NCI-H2196 (cell line): Measurements from ENCODE around the gene GNG2.

ENCODE experiments used
- DNase-seq: peaks from one replicate; lab custom pipeline; 2025; ENCODE audit not compliant: unreplicated experiment; lab: John Stamatoyannopoulos, UW

The GNG2 gene

DNA sequence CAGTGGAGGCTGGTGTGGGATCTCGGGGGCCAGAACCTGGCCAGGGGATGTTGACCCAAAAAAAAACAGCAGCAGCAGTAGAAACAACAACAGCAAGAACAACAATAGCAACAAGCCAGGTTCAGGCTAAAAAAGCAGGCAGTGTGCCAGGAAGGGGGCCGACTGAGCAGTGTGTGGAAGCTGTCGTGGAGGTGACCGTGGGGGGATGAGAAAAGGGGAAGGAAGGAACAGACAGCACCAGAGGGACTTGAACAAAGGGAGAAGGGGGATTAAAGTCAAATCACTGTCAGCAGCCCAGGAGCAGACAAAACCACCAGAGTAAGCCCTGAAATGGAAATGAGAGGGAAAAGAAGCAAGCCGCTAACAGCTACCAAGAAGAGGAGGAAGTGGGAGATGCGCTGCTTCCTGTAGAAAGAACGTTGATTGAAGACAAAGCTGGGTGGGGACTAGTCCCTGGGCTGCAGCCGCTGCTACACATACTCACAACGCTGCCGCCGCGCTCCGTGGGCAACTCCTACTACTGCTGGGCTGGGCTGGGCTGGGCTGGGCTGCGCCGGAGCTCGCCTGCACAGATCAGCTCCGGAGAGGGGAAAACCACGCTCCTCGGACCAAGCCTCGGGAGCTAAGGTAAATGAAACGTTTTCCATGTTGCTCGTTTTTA, at the start of gene GNG2:
Gene GNG2, plus strand, starts transcription at position 449 of the 661 bp plus-strand sequence. CDS start 90,067 bp downstream, outside the sequence.
- DNase-seq: no peak

DNA sequence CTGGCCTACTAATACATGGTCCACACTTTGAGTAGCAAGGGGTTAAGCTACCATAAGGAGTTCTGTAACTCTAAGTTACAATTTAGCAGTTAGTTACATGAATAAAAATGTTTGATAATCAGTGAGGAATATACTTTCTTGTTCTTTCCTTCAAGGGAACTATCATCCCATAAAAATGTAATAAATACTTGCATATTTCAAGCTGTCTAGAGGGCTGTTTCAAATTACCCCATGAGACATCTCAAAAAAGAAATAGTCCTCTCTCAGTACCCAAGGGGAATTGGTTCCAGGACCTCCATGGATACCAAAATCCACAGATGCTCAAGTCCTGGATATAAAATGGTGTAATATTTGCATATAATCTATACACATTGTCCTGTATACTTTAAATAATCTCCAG, 48.7 kb upstream of the GNG2 start:
- DNase-seq: no peak

DNA sequence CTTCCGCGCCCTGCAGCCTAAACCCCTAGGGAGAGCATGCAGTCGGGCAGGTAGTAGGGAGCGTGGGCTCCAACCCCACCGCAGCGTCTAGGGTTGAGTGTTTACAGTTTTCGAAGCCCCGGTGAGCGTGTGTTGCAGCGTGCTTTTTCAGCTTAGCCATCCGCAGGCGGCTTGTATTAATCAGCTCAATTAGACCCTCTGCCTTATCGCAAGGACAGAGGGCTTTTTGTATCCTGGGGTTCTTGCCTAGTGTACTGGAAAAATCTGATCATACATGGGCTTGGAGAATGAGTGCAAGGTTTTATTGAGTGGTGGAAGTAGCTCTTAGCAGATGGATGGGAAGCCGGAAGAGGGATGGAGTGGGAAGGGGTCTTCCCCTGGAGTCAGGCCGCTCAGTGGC, 44.4 kb upstream of the GNG2 start:
- no peak for DNase-seq

DNA sequence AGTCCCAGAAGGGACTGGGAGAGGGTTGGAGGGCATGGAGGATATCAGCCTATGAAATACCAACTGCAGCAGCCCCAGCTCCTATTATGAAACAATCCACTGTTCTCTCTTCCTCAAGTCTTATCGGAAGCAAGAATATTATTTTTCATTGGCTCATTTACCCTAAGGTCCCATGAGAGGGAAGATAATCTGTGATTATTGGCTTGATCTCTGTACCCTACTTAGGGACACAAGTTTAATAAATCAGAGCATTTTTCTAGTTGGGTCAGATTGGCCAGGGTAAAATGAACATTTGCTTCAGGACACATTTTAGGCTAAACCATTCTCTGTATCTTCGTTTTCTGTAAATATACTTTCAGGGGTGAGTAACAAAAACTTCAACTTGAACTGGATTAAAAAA, 43.1 kb upstream of the GNG2 start:
- DNase-seq: no peak

DNA sequence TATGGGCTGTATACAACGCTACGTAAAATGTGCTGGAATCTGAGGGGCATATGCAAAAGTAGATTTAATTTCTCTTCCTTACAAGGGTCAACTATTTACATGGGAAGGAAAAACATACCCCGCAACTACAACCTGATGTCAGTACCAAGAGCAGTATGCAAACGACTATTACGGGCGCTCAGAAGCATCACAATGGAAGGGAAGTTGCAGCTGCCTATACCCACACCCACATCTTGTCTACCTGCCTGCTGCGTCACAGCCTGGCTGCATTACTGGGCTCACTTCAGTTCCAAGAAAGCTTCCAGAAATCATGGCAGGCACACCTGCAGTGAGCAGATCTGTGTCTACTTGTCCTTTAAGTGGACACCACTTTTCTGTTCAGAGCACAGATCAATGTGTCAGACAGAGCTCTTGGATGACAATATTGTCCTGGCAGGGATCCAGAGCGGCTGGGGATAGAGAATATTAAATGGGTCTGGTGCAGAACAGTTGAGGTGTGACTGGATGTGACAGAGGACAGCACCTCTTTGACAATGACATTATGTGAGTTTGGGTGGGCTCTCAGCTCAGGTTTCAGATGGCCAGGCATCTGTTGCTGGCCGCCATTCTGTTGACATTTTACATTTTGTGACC, 41.5 kb upstream of the GNG2 start:
- no peak for DNase-seq

DNA sequence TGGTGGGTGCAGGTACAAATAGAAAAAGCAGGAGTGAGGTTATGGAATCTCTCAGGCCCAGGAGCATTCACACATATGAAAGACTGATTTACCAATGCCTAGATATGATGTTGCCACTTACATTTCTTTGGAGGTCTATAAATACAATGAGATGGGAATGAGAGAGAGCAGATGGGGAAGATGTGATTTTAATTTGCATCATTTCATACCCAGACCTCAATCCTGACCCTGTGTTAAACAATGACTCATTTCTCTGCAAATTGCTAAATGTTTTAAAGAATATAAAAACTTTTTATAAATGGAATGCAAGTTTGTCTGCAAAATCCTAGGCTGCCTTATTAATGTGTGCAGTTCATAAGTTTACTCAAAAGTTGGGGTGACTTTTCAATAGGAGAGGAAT, 38.6 kb upstream of the GNG2 start:
- no peak for DNase-seq

DNA sequence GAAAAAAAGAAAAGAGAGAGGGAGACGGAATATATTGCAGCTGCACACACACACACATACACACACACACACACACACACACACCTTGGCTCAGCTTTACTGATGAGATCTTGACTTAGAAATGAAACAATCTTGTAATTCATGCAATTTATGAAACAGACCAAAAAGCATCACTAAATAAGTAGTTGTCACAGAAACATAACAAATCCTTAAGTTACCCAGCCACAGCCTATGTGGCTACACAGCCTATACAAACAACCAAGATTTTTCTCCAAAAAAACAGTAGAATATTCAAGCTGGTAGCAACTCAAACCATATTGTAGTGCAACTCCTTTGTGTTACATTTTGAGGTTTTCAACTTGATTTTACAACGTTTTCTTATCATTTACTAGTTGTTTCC, 37.9 kb upstream of the GNG2 start:
- DNase-seq: no peak

DNA sequence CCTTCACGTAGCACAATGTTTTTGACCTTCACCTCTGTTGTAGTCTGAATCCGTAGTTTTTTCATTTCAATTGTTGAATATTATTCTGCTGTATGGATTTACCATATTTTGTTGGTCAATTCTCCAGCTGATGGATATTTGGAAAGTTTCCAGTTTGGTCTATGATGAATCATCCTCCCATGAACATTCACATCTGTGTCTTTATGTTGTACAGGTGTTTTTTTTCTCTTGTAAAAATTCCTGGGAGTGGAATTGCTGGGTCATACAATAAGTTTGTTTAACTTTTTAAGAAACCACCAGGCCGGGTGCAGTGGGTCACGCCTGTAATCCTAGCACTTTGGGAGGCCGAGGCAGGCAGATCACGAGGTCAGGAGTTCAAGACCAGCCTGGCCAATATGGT, 36.7 kb upstream of the GNG2 start:
- DNase-seq: no peak

DNA sequence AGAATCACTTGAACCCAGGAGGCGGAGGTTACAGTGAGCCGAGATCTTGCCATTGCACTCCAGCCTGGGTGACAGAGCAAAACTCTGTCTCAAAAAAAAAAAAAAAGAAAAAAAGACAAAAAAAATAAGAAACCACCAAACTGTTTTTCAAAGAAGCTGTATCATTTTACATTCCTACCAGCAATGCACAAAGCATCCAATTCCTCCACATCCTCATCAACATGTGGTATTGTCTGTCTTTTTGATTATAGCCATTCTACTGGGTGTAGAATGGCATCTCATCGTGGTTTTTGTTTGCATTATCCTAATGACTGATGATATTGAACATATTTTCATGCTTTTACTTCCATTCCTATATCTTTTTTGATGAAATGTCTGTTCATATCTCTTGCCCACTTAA, 36.2 kb upstream of the GNG2 start:
- DNase-seq: no peak

DNA sequence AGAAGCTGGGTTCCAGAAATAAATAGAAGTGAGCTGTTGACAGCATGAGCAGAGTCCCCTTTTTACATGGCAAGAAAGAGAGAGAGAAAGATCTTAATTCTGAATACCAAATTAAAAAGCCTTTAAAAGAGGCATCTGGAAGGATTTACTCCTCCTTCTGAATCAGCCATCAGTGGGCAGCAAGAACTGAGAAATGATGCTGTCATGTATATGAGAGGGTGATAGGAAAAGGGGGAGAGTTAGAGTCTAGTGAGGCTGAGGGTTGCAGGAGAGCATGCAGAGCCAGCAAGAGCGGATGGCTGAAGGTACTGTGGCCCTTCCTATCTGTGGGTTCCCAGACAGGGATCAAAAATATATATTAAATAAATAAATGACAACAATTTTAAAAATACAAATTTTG, 34.5 kb upstream of the GNG2 start:
- DNase-seq: no peak

DNA sequence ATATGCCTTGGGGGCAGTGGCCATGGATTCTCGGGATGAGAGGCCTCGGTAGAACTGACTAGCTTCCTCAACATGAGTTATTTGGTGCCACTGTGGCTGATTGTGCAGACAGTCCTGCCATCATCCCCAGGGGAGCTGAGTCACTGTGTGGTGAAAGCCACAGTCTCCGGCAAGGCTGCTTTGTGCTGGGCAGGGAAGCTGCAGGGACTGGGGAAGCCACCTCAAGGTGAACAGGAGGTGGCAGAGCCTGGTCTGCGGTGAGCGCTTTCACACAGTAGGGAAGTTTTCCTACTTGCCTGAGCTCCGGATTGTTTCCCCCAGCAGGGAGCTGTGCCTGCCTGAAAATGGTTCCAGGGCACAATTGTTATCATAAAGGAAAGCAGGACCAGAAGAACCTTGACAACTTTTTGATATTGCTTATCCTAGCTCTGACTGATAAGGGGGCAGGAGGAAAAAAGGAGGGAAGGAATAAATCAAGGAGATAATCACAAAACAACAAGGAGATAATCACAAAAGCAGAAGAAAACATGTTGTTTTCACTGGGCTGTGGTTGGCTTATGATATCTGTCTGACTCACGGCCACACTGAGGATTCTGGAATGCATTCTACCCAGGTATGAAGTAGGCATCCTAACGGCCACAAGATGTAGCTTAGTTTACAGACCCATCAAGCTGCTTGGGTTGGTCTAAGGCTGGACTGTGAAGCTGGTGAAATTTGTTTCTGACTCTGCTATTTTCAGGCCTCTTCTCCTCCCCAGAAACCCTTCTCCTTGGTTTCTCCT, 32.2 kb upstream of the GNG2 start:
- no peak for DNase-seq

DNA sequence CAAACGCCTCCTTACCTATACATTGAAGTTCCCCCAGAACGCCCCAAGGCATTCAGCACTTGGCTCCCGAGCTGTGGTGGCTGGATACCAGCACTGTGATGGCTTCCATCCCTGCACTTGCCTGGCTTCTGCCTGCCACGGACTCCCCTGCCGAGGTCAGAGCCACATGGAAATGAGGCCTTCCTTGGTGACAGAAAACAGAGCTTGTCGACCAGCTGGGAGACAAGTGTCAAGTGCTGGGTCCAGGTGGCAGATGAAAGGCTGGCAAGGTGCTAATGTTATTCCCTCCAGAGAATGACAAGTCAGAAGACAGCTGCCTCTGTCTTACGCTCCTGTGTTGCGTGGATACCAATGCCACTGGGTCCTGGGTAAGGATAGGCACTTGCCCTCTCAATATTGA, 26.2 kb upstream of the GNG2 start:
- DNase-seq: no peak

DNA sequence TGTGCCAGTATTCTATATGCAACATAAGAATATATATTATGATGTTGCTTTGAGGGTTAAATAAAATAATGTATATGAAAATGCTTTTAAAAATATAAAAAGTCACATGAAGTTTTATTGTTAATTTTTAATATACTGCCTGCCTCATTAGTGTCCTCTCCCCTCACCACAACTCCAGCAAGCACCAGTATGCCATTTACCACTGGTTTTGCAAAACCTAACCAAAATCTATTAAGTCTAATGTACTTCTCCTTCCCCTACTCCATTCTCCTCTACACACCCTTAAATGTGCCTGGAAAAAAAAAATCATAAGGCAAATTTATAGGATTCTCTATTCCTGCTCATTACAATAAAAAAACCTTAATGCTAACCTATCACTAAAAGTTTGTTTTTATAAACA, 24.0 kb upstream of the GNG2 start:
- no peak for DNase-seq

DNA sequence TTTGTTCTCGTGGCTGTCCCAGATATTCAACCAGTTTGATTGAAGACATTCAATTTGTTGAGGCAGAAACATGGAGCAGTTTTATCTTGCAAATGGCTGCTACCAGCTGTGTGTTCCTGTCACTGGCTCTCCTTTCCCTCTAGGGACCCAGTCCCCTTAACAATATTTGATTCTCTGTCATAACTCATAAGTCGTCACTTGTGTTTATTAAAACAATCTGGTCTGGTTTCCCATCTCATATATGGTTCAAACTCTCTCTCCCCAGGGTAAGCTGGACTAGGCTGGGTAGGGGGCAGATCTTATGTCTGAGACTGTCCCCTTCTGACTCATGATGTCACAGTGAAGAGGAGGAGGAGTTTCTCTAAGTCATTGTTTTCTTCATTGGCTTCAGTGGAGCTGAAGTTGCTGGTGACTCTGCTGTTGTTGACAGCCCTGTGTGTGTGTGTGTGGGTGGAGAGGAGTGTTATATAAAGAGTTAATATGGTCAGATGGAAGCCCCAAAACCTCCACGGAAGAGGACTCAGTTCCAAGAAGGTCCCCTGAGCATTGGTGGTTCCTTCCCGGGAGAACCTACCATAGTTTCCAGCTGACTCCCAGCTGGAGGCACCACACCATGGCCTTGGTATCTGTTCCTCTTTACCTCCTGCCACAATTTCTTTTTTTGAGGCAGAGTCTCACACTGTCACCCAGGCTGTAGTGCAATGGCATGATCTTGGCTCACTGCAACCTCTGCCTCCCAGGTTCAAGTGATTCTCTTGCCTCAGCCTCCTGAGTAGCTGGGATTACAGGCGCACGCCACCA, 16.1 kb upstream of the GNG2 start:
- no peak for DNase-seq

DNA sequence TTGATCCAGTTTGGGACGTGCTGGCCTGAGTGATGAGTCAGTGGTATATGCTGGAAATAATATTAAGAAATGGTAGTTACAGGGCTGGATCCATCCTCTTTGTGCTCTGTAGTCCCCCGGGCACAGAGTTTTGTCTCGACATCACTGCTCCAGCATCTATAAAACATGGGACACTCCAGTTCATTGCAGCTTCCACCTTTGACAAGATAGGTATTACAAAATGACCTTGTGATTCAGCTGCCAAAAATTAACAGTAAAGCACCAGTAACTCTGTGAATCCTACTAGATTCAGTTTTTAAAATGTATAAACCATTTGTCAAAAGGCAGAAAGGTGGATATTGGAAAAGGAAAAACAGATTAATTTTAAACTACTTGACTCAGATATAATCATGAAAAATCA, 14.6 kb upstream of the GNG2 start:
- no peak for DNase-seq

DNA sequence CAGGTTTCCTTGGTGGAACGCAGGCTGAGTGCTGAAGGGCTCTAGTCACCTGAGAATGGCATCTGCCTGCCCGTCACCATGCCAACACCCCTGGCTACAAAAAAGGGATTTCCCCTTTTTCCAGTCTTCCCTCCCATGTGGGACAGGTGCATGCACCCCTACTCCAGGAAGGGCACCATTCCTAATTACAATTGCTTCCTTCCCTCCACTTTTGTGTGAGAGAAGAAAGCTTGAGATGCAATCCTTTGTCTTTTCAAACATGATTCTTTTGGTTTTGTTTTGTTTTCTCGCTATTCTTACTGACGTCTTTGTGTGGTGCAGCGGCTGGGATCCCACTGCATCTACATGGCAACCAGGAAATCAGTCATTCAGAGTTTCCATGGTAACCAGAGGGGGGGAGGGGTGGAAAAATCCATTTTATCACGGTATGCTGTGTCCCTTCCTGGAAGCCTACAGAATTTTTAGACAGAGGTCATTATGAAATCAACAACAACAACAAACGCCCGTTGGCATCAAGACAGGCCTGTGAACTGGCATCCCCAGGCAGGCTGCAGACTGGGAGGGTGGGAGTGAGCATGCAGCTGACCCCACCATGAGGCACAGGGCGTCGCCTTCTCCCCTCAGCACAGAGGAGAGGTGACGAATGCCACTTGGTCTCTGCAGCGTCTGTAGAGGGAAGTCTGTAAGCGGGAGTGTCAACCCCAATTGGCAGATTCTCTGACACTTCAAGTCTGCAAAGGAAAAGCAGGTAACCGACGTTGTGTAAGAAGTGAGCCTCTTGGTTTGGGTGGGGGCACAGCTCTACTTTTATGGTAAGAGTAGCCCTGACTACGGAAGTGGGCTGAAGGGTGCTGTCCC, 13.6 kb upstream of the GNG2 start:
- DNase-seq: peak; percentile 55

DNA sequence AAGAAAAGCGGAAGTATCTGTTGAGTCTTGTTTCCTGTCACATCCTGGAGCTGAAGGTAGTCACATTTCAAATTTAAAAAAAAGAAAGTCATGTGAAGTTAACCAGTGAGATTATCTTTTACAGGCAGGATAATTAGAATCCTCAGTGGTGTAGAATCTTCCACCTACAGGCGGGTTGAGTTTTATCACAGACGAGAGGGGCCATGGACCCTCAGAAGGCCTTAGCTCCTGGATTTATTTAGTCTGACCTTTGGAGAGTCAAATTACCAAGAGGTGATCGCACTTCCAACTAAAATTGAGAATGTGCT, 13.0 kb upstream of the GNG2 start:
- no peak for DNase-seq

DNA sequence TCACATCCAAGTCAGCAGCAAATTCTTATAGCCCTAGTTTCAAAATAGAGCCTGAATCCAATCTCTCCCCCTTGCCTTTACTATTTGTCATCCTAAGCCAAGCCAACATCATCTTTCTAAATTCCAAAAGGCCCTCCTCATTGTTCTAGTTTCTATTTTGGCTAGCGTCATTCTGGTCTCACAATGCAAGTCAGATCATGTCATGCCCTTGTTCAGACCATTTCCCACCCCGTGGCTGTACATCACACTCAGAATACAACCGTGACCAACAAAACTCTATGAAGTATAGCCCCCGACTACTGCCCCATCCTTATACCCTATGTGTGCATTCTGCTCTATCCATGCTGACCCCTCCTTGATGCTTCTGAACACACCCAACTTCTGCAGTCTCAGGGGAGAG, 12.3 kb upstream of the GNG2 start:
- DNase-seq: no peak

DNA sequence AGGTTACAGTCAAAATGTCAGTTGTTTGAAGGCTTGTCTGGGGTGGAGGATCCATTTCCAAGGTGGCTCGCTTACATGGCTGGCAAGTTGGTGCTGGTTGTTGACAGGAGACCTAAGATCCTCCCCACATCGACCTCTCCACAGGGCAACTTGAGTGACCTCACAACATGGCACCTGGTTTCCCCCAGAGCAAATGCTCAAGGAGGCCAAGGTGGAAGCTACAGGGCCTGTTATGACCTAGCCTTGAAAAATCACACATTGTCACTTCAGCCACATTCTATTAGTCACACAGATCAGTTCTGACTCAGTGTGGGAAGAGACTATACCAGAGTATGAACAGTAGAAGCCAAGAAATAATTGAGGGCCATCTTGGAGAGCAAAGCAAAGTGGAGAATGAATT, 11.3 kb upstream of the GNG2 start:
- DNase-seq: no peak

DNA sequence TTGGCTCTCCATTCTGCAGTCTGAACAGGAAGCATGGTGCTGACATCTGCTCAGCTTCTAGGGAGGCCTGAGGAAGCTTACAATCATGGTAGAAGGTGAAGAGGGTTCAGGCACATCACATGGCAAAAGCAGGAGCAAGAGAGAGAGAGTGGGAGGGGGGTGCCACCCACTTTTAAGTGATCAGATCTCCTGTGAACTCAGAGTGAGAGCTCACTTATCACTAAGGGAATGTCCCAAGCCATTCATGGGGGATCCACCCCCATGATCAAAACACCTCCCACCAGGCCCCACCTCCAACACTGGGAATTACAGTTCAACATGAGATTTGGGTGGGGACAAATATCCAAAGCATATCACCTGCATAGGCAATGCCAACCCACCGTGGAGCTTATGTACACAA, 9.8 kb upstream of the GNG2 start:
- DNase-seq: no peak

DNA sequence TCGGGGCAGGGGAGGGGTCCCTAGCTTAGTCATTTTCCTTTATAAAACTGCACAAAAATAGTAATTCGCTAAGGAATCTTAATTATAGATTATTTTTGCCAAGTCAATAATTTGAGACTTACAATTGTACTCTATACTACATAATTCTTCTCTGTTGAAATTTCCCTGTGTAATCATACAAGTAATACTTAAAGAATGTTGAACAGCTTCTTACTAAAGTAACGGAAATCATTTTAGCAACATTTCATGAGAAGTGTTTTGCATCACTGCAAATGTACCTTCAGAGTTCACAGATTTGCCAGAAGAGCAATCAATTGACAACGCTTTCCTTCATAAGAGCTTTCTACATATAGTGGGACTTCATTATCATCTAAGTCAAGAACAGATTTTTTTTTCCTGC, 7.9 kb upstream of the GNG2 start:
- no peak for DNase-seq
